Activated CD8-positive, alpha-beta memory T cell treated with anti-CD3 and anti-CD28 coated beads, Interleukin-2, amount 50 U/mL, for 48 hours (primary cell): ENCODE data around the gene MACROD2.

Source experiments
- DNase-seq: peaks from one replicate; pipeline ENCODE4 v3.0.0-alpha.2; 2020

MACROD2 gene

DNA sequence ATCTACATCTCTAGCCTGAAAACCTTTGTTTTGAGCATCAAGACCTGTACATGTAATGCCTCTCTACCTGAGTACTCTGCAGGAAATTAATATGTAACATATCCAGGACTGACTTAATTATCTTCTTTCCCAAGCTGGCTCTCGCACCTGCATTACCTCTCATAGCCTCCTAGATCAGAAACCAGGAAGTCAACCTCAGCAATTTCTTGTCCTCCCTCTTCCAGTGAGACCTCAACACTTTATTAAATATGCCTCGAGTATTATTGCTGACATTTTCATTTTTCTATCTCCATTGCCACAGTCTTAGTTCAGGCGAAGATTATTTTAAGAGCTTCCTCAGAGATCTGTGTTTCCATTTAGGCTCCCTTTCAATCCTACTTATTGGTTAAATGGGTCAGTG is 69.0 kb downstream of the MACROD2 start:
- no peak for DNase-seq

DNA sequence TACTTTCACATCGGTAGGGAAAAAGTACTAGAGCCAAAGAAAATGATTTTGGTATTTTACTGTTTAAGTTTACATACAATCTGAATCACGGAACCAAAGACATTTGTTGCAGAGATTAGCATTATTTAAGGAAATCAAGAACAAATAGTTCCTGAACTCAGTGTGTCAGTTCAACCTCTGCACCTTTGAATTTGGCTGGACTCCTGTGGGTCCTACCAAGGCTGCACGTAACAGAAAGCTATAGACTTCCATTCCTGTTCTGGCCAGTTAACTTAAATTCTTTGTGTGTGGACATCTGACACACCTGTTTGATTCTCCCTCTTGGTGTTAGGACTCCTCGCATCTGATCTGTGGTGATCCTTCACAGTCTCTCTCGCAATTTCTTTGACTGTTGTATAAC is 69.6 kb downstream of the MACROD2 start:
- no peak for DNase-seq

DNA sequence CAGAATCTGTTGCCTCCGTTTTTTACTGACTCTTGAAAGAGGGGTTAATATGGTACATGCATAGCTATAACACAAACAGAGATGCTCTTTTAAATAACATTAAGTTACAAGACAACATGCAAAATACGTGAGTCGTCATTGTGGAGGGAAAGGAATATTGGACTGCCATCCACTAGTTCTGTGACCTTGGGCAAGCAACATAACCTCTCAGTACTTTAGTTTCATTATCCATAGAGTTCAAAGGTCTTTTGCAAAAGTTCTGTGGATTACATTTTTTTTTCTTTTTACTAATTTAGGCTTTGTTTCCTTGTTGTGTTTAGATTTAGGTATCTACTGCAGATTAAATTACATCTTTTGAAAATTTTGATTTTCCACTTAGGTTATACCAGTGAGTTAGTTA is 70.5 kb downstream of the MACROD2 start:
- no peak for DNase-seq

DNA sequence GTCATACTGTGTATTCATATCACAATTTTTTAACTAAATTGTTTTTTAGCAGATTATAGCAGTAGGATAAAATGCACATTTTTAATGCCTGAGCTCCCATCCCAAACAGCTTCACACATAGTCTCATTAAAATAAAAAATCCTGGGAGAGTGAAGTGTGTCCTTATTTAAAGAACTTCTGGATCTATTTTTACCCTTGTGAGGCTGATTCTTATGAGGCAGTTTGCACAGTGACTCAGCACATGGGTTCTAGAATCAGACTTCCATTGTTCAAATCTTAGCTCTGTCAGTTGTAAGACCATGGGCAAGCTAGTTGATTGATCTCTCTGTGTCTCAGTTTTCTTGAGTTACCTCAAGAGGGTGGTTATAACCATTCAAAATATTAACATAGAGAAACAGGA is 72.3 kb downstream of the MACROD2 start:
- no peak for DNase-seq

DNA sequence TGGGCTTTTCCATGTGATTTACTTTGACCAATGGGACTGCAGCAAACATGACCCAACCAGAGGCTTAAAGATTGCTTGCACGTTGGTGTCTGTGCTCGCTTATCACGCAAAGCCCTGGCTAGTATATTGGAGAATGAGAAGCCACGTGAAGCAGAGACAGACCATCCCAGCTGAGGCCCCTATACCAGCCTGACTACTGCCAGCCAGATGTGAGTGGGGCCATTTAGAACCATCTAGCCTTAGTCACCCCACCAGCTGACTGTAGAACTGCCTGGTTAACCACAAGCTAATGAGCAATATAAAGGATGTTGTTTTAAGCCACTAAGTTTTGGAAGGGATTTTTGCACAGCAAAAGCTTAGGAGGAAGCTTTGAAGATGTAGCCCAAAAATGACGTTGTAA is 74.5 kb downstream of the MACROD2 start:
- DNase-seq = no peak

DNA sequence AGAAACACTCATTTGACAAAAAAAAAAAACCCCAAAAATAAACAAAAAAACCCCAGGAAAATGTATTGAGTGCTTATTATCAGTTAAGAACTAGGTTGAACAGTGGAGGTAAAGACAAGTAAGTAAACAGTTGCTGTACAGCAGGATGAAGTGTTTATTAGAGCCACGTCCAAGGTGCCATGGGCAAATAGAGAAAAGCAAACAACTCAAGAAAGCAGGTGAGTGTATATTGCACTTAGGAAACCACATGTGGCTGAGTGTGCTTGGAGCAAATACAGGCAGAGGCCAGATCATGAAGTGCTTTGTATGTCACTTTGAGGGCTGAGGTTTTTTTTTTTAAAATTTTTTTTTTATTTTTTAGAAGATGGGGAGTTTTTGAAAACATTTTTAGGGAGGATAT is 98.3 kb downstream of the MACROD2 start:
- DNase-seq = no peak

DNA sequence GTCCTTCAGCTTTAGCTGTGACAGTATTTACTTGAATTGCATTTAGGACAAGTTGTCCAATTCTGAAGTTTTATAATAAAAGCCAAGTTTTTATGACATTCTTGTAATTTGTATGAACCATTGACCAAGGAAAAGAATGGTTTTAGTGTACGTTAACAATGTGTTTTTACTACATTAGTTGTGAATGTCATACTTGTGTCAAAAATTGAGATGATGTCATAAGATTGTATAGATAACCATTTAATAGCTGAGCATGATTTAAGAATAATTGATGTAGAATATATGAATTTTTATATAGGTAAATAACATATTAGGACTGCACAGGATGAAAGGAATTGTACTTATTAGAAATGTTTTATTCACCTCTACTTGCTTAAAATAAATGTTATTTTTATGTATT is 102.9 kb downstream of the MACROD2 start:
- no peak for DNase-seq

DNA sequence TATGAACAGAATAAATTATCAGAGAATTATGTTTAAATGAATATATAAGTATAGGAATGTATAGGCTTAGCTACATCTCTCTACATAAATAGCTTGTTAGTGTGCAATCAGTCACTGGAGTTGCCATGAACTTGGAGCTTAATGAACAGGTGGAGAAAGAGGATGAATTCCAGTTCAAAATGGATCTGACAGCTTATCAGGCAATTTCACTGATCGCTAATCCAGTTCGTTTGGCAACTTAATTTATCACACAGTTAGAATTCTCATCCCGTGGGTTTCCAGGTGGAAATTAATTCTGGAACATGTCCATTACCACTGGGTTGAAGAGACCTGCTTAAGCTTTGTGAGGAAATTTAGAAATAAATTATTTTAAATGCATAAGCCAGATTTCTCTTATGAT is 118.1 kb downstream of the MACROD2 start:
- no peak for DNase-seq

DNA sequence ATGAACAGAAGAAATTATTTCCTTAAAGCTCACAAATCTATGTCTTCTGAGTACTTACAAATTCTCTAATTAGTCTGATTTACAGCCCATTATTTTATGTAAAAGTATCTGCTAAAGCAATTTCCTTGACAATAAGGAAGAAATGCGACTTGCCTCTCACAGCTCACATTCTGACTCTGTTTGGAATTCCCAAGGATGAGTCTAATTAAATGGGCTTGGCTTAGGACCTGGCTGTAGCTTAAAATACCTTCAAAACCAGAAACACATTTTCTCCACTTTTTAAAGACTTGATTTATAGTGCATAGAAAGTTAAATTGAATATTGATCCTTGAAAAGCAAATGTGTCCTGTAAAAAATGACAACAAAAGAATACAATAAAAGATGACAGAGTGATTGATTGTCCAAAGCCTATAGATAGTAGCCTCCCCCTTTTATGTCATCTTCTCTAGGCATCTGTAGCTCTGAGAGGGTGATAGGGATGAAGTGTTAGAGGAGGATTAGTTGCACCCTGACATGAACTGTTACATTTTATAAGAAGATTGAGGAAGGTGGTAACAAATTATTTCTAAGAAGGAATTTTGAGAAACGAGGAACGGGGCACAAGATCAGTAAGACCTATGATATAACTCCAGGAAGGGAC is 118.9 kb downstream of the MACROD2 start:
- DNase-seq = no peak

DNA sequence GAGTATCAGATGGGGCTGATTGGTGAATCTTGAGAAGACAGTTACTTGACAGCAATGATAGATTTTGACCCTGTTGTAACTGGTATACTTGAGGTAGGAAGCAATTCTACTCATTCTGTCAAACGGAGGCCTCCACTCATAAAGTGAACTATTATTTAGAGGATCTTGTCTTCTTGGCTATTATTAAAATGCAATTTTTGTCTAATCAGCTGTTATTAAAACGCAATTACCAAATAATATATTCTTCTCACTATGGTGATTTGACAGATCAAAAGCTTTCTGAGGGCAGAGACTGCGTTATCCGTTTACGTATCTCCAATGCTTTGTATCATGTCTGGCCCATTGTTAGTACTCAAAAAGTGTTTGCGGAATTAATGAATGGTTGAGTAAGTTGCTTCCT is 120.7 kb downstream of the MACROD2 start:
- DNase-seq = no peak

DNA sequence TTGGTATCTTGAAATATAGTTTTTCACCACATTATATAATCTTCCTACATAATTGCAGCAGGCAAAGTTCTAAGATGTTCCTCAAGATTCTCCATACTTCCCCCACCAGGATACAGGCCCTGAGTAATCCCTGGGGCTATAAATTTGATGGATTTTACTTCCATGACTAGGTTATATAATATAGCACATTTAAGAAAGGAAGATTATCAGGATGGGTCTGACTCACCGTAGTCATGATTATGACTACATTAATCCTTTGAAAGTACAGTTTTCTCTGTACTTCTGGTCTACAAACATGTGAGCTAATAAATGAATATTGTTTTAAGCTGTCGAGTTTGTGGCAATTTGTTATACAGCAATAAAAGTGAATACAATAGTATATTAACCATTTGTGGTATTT is 122.5 kb downstream of the MACROD2 start:
- DNase-seq = no peak

DNA sequence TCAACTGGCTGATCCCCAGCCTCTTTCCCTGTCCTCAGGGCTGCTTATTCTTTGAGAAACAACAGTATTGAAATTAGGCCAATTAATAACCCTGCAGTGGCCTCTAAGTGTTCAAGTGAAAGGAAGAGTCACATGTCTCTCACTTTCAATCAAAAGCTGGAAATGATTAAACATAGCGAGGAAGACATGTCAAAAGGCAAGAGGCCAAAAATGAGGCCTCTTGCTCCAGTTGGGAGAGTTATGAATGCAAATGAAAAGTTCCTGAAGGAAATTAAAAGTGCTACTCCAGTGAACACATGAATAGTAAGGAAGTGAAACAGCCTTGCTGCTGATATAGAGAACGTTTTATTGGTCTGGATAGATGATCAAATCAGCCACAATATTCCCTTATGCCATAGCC is 131.5 kb downstream of the MACROD2 start:
- no peak for DNase-seq

DNA sequence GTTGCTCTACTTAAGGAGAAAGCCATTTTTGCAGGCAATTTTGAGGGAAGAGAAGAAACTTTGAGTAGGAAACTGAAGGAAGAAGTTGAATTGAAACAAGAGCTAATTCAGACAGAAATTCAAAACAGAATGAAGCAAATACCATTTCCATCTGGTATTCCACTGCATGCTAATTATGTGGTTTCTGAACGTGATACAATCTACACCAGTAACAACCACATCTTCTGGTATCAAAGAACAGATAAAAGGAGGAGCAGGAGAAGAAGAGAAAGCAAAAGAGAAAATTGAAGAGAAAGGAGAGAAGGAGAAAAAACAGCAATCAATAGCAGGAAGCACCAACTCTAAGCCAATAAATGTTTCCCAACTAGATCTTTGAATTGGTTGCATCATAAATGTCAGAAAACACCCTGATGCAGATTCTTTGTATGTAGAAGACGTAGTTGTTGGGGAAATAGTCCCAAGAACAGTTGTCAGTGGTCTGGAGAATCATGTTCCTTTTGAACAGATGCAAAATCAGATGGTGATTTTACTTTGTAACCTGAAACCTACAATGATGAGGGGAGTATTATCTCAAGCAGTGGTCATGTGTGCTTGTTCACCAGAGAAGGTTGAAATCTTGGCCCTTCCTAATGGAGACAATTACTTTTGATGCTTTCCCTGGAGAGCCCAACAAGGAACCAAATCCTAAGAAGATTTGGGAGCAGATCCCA is 132.4 kb downstream of the MACROD2 start:
- no peak for DNase-seq

DNA sequence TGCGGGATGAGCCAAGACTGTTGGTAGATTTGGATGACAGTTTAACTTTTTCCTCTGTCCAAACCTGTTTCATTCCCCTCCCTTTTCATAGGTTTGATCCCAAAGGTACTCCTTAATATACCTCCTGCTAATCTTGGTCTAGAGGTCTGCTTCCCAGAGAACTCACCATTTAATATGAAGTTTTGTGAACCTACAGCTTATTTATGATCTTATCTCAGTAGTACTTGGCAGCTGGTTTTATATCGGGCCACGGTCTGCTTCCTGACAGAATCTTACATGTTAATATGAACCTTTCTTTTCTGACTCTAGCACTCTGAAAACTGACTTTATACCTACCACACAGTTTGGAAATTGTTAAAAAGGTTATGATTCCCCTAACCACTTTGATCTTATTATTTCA is 138.7 kb downstream of the MACROD2 start:
- no peak for DNase-seq

DNA sequence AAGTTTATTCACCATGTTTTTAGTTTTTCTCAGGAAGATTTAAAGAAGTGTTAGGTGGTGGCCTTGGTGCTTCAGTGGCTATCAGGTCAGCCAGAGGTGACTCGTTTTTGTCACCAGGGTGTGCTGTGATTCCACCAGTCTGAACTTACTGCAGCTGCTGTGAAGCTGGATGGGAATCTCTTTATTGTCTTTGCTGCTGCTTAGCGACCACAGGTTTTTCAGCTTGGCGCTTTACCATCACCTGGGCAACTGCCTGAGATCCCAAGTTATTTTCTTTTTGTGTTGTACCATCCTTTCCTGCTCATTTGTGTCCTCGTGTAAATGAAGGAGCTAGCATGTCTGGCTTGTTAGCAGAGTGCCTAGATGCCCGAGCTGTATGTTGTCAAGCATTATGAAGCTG is 146.9 kb downstream of the MACROD2 start:
- no peak for DNase-seq

DNA sequence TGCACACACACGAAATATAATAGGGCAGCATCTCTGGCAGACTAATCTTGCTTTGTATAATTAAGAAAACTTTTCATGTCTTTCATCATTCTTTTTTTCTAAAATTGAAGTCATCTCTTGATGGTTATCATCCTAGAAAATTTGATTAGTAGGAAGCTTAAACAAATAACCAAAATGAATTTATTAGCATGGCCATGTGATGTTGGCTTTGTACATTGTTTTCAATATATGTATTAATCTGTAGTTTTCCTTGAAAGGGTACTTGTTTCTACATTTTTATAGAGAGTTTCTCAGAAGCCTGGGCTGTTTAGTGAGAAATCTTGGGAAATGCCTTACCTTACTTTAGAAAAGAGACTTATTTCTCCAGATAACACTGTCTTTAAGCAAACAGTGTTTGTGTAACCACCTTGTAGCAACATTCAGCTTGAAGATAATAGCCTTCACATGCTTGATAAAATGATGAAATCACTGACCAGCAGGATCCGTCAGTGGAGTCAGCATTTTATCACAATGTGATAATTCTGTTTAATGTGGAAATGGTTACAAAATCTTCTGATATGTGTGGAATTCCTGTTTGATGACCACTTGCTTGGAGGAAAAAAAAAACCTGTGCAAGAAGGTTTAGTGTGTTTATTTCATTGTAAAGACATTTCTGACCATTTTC is 147.8 kb downstream of the MACROD2 start:
- no peak for DNase-seq

DNA sequence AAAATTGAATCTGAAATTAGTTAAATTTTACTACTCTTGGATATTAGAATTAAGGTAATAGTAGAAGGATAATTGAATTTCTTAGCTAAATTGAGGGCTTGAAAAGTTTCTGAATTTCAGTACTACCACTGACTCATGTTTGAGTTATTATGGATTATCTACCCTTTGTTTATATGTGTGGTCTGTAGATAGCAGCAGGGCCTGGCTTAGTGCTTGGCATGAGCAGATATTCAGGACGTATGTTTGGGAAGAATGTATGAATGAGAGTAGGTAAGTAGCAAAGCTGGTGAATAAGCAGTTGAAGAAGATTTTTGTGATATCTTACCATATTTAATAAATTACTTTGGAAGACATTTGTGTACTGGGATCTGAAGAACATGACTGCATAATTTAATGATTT is 152.7 kb downstream of the MACROD2 start:
- DNase-seq = no peak

DNA sequence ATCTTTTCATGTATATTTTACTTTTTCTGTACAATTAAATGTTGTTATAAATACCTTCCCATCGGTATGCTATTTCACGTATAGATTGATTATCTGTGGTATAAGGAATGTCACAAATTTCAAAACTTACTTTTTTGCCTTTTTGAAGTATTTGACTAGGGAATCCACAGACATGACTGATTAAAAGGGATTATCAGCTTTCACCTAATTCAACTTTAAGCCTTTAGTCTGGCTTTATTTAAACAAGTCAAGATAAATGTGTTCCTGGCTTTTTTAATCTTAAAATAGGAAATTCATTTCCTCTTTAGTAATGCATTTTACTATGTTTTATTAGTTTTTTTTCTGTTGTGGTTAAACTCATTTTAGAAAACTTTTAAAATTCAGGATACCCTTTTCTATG is 160.0 kb downstream of the MACROD2 start:
- DNase-seq = no peak

DNA sequence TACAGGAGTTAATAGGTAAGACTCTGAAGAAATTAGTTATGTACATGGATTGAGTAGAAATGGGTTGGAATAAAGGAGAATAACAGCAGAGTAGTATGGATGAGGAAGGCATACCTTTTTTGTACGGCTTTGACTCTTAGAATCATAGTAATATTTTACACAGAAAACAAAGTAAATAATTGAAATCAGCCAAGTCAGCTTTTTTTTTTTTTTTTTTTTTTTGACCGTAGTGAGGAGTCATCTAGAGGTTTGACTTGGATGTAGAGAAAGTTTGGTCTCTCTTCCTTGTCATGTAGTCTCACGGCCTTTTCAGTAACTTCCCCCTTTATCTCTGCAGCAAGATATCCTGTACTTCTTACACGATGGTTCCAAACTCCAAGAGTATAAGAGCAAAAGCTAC is 183.2 kb downstream of the MACROD2 start:
- DNase-seq = no peak

DNA sequence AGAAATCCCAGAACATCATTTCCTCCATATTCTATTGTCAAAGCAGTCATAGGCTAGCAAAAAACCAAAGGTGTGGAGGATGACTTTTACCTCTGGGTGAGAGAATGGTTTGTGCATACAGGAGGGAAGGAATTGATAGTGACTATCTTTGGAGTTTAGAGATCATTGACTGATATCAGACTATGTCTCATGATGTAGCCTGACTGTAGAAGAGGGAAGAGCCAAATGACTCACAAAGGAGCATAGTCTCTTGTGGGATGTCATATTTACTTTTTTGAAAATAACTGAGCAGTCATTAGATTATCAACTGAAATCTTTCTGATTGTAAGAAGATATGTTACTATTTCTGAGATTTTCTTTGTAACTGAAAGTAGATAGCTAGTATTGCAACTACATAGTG is 183.6 kb downstream of the MACROD2 start:
- DNase-seq = no peak

DNA sequence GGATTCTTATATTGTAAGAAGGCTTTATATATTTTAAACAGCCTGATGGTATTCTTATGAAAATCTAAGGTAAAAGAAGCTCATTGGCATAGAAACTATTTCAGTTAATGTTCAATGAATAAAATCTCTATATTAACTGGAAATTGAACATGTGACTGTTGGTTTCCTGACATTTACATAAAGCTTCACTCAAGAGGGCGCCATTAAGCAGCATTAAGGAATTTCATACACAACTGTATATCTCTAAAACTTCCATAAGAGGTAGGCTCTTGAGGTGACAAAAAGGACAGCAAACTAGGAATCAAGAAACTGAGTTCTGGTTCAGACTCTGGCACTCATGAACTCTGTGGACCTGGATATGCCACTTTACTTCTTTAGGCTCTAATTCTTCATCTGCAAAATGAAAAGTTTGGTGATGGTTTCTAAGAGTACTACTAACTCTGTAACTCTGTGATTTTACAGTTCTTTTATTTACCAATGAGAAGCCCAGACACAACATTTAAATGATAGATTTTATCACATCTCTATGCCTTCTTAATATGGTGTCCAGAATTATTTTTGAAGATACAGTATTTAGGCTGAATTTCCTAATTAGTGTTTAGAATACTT is 194.6 kb downstream of the MACROD2 start:
- DNase-seq = no peak

DNA sequence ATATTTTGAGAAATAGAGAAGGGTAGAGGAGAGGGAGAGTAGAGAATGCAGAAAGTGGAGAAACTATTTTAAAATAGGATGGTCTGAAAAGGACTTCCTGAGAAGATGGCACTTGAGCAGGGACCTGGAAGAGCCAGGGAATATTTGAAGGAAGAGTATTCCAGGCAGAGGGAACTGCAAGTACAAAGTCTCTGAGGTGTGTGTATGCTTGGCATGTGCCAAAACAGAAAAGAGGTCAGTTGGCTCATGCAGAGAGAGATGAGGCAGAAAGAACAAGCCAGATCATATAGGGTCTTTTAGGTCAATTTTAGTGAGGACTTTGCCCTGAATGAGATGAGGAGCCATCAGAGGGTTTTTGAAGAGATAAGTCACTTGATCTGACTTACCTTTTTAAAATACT is 196.2 kb downstream of the MACROD2 start:
- DNase-seq = no peak

DNA sequence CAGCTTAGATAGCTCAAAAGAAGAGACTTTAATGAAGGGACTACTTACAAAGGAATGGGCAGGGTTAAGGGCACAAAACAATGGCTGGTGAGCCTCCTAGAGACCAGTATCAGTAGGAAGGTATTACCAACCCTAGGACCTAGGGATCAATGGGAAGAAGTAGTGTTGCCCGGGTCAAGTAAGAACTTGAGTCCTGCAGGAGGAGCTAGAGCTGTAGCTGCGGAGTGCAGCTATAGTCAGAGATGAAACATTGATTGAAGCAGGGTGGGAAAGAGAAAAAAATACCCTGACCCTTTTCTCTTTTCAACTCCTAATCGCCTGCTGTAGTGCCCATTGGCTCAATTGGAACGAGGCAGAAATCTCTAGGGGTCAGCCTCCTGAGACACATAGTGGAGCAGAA is 198.1 kb downstream of the MACROD2 start:
- DNase-seq = no peak

DNA sequence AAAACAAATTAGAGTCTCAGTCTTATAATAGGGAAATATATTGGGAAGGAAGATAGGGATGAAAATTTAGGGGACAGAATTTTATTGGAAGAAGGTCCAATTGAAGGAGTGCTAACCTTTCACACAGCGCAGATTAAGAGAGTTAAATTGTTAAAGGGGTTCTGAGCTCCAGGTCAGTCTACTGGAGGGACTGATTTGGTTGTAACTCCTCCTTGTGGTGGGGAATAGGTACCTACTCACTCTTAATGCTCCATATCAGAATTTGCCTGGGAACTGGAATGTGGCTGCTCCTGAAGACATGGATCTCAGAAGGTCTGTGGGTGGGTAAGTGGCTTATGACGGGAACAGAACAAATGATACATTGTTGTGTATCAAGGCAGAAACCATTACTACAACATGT is 198.6 kb downstream of the MACROD2 start:
- no peak for DNase-seq
